Liver (tissue), 9 donors: ENCODE measurements around the gene KCNQ1. TPM values are rescaled to one million over a fixed set of nuclear protein-coding genes. Genes with fewer than 3 reads are reported as not detected.

Experiments
- DNase-seq: peaks from one replicate; pipeline ENCODE4 v3.0.0-alpha.2; 2017; ENCODE audit warnings: low spot score
- H3K27ac ChIP-seq, 2 donors: one replicate each; pipeline ENCODE4 v1.7.0; 2013; ENCODE audit warnings: inconsistent platforms in 2 of 2, low read length in 2 of 2, control low read depth in 1 of 2, low read depth in 1 of 2, mild to moderate bottlenecking in 1 of 2
- H3K27me3 ChIP-seq, 4 donors: one replicate each; pipeline versions ENCODE4 v1.6.1 to v1.7.0; 2013; ENCODE audit warnings: low read length in 3 of 4, inconsistent platforms in 1 of 4, mild to moderate bottlenecking in 1 of 4, moderate library complexity in 1 of 4; ENCODE audit not compliant: control insufficient read depth in 4 of 4, insufficient read depth in 4 of 4
- H3K36me3 ChIP-seq, 4 donors: one replicate each; pipeline versions ENCODE4 v1.6.1 to v1.7.0; 2013; ENCODE audit warnings: low read length in 3 of 4, mild to moderate bottlenecking in 3 of 4, low read depth in 1 of 4, moderate library complexity in 1 of 4; ENCODE audit not compliant: control insufficient read depth in 4 of 4, insufficient read depth in 3 of 4
- H3K4me1 ChIP-seq, 4 donors: one replicate each; pipeline versions ENCODE4 v1.6.1 to v1.7.0; 2013; ENCODE audit warnings: low read length in 3 of 4, mild to moderate bottlenecking in 3 of 4, moderate library complexity in 1 of 4; ENCODE audit not compliant: control insufficient read depth in 4 of 4, insufficient read depth in 4 of 4
- H3K4me3 ChIP-seq, 3 donors: one replicate each; pipeline versions ENCODE4 v1.6.1 to v1.7.0; 2013; ENCODE audit warnings: low read length in 3 of 3, control low read depth in 1 of 3, low read depth in 1 of 3, mild to moderate bottlenecking in 1 of 3
- H3K9ac ChIP-seq, 2 donors: one replicate each; pipeline ENCODE4 v1.7.0; 2013; ENCODE audit warnings: low read length in 2 of 2, mild to moderate bottlenecking in 2 of 2, moderate library complexity in 2 of 2, control low read depth in 1 of 2, low read depth in 1 of 2
- H3K9me3 ChIP-seq, 4 donors: one replicate each; pipeline versions ENCODE4 v1.6.1 to v1.7.0; 2013; ENCODE audit warnings: low read length in 3 of 4; ENCODE audit not compliant: control insufficient read depth in 4 of 4
- CTCF ChIP-seq: fragments of 150-350 bp; IDR thresholded peaks from 2 replicates; pipeline ENCODE4 v1.5.1; 2017; ENCODE audit warnings: improper control_type of control experiment, low read depth, low read length; ENCODE audit not compliant: missing input control
- EGR1 ChIP-seq, 2 donors: IDR thresholded peaks; 2 replicates each; pipeline ENCODE4 v1.6.1; 2016 to 2018; ENCODE audit warnings: antibody characterized with exemption in 2 of 2, low read depth in 2 of 2
- FOXA1 ChIP-seq: IDR thresholded peaks from 2 replicates; pipeline ENCODE4 v1.6.1; 2016; ENCODE audit warnings: antibody characterized with exemption
- FOXA2 ChIP-seq: IDR thresholded peaks from 2 replicates; pipeline ENCODE4 v1.6.1; 2016; ENCODE audit warnings: antibody characterized with exemption
- GABPA ChIP-seq, 2 donors: IDR thresholded peaks in 1 of 2; conservative IDR thresholded peaks in 1 of 2; 2 replicates each; pipeline ENCODE4 v1.6.1; 2016; ENCODE audit warnings: antibody characterized with exemption in 2 of 2, mild to moderate bottlenecking in 1 of 2, moderate library complexity in 1 of 2
- HNF4A ChIP-seq, 2 donors: conservative IDR thresholded peaks; 2 replicates each; pipeline ENCODE4 v1.6.1; 2016; ENCODE audit warnings: antibody characterized with exemption in 2 of 2, mild to moderate bottlenecking in 2 of 2
- HNF4G ChIP-seq: IDR thresholded peaks from 2 replicates; pipeline ENCODE4 v1.6.1; 2016; ENCODE audit warnings: antibody characterized with exemption
- NR2F2 ChIP-seq: IDR thresholded peaks from 2 replicates; pipeline ENCODE4 v1.6.1; 2016; ENCODE audit warnings: antibody characterized with exemption
- RAD21 ChIP-seq, 2 donors: IDR thresholded peaks; 2 replicates each; pipeline ENCODE4 v1.6.1; 2016; ENCODE audit warnings: antibody characterized with exemption in 2 of 2, mild to moderate bottlenecking in 2 of 2
- REST ChIP-seq: IDR thresholded peaks from 2 replicates; pipeline ENCODE4 v1.6.1; 2016; ENCODE audit warnings: antibody characterized with exemption, mild to moderate bottlenecking
- RXRA ChIP-seq, 2 donors: IDR thresholded peaks; 2 replicates each; pipeline ENCODE4 v1.6.1; 2017 to 2018; ENCODE audit warnings: antibody characterized with exemption in 2 of 2, mild to moderate bottlenecking in 1 of 2
- SP1 ChIP-seq: IDR thresholded peaks from 2 replicates; pipeline ENCODE4 v1.6.1; 2018; ENCODE audit warnings: antibody characterized with exemption, mild to moderate bottlenecking
- TAF1 ChIP-seq: conservative IDR thresholded peaks from 2 replicates; pipeline ENCODE4 v1.6.1; 2016; ENCODE audit warnings: antibody characterized with exemption, mild to moderate bottlenecking
- YY1 ChIP-seq: IDR thresholded peaks from 2 replicates; pipeline ENCODE4 v1.6.1; 2016; ENCODE audit warnings: antibody characterized with exemption, mild to moderate bottlenecking
- WGBS: extraction: QIAGEN DNeasy Blood & Tissue Kit; methylation state at CpG from one replicate; pipeline ENCODE4 v1.1.7; 2013; 5-methylcytosine and 5-hydroxymethylcytosine counted together
- polyA plus RNA-seq, 2 donors: library from polyadenylated mRNA; stranded (reverse) in 1 of 2; unstranded in 1 of 2; fragments of 200-250 nt in 1 of 2; fragments of >200 nt in 1 of 2; fragmentation: Nextera tagmentation in 1 of 2; extraction: Ambion mirVana in 1 of 2; gene quantifications; one replicate each; pipeline versions ENCODE4 v1.2.1 to v1.2.3, GENCODE V29; 2013 to 2015
- total RNA-seq, 2 donors: library from RNA; depleted of rRNA; stranded (reverse); fragments of >200 nt; gene quantifications; one replicate each; pipeline ENCODE4 v1.2.3, GENCODE V29; 2014
- TF ChIP-seq, protein P1 (sequence below): IDR thresholded peaks from 2 replicates; pipeline ENCODE4 v1.6.1; 2016; ENCODE audit warnings: antibody characterized with exemption
- TF ChIP-seq, protein P2 (sequence below): IDR thresholded peaks from 2 replicates; pipeline ENCODE4 v1.6.1; 2016; ENCODE audit warnings: antibody characterized with exemption
- TF ChIP-seq, protein P3 (sequence below): IDR thresholded peaks from 2 replicates; pipeline ENCODE4 v1.6.1; 2016; ENCODE audit warnings: antibody characterized with exemption
- donor health status: healthy.
- donor health status: healthy.
- donor health status: healthy.
- donor health status: healthy.
- donor health status: healthy.

KCNQ1 gene
- total and polyA plus RNA-seq, 4 donors, result 0.31 to 2.2 (median 1.5) TPM

DNA sequence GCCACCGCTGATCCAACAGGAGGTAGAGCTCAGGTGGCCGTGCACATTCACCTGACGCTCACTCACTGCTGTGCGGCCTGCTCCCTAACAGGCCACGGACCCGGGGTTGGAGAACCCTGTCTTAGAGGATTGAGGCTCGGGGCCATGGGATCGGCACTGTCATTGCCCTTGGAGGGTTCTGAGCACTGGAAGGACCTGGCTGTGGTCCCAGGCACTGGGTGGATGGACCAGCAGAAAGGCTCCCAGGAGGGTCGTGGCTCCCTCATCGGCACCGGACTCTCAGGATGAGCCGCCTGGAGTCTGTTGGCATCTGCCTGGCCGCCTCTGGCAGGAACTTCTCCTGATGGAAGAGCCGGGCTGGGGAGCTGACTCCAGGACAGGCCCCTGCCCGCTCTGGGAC lies 6.5 kb downstream of the KCNQ1 start:
- TF ChIP-seq RAD21 (IDR thresholded peaks at IDR 0.05) (no peak), REST (no peak), TAF1 (no peak), FOXA2 (no peak), YY1 (no peak), SP1 (no peak), RXRA (IDR thresholded peaks at IDR 0.05) (no peak), CTCF (no peak), NR2F2 (no peak), HNF4G (no peak), EGR1 (IDR thresholded peaks at IDR 0.05; ENCODE audit: low read depth in 2 of 2) (no peak), GABPA (IDR thresholded peaks at IDR 0.05 in 1 of 2, conservative IDR thresholded peaks at IDR 0.05 in 1 of 2) (no peak), HNF4A (conservative IDR thresholded peaks at IDR 0.05) (no peak)
- TF ChIP-seq, protein P1, sequence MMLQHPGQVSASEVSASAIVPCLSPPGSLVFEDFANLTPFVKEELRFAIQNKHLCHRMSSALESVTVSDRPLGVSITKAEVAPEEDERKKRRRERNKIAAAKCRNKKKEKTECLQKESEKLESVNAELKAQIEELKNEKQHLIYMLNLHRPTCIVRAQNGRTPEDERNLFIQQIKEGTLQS, result no peak
- TF ChIP-seq, protein P2, sequence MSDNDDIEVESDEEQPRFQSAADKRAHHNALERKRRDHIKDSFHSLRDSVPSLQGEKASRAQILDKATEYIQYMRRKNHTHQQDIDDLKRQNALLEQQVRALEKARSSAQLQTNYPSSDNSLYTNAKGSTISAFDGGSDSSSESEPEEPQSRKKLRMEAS, result no peak
- Histone ChIP-seq H3K27ac (no peak overlapping the region), H3K4me3 (no peak overlapping the region), H3K4me1 (peaks cover 0 to 6% (median 0%) of the 10 kb centered on the region in 4 donors), H3K9ac (no peak overlapping the region), H3K27me3 (no peaks in the 10 kb centered on the region), H3K36me3 (no peaks in the 10 kb centered on the region), H3K9me3 (no peaks in the 10 kb centered on the region)
- DNase-seq, result no peak
- 88% methylated on average over 15 of the region's 15 CpGs for WGBS

GRCh38 chr11:2451916-2452315 lies 7.1 kb downstream of the KCNQ1 start:
- Histone ChIP-seq H3K9me3 (no peaks in the 10 kb centered on the region), H3K27ac (no peak overlapping the region), H3K4me1 (peaks cover 0 to 3% (median 0%) of the 10 kb centered on the region in 4 donors), H3K4me3 (no peak overlapping the region), H3K9ac (no peak overlapping the region), H3K27me3 (no peaks in the 10 kb centered on the region), H3K36me3 (no peaks in the 10 kb centered on the region)
- DNase-seq, result no peak
- WGBS, result 73% methylated on average over 6 of the region's 6 CpGs
- TF ChIP-seq CTCF (no peak), HNF4A (conservative IDR thresholded peaks at IDR 0.05) (no peak), RAD21 (IDR thresholded peaks at IDR 0.05) (no peak), TAF1 (no peak), RXRA (IDR thresholded peaks at IDR 0.05) (no peak), HNF4G (no peak), FOXA2 (no peak), YY1 (no peak), NR2F2 (no peak), FOXA1 (no peak), EGR1 (IDR thresholded peaks at IDR 0.05; ENCODE audit: low read depth in 2 of 2) (no peak), GABPA (IDR thresholded peaks at IDR 0.05 in 1 of 2, conservative IDR thresholded peaks at IDR 0.05 in 1 of 2) (no peak)
- TF ChIP-seq, protein P1, result no peak
- TF ChIP-seq, protein P2, result no peak
- TF ChIP-seq, protein P3, sequence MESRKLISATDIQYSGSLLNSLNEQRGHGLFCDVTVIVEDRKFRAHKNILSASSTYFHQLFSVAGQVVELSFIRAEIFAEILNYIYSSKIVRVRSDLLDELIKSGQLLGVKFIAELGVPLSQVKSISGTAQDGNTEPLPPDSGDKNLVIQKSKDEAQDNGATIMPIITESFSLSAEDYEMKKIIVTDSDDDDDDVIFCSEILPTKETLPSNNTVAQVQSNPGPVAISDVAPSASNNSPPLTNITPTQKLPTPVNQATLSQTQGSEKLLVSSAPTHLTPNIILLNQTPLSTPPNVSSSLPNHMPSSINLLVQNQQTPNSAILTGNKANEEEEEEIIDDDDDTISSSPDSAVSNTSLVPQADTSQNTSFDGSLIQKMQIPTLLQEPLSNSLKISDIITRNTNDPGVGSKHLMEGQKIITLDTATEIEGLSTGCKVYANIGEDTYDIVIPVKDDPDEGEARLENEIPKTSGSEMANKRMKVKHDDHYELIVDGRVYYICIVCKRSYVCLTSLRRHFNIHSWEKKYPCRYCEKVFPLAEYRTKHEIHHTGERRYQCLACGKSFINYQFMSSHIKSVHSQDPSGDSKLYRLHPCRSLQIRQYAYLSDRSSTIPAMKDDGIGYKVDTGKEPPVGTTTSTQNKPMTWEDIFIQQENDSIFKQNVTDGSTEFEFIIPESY, result no peak
